SJCRH30 (cell line): Measurements from ENCODE around the gene VSTM4. TPM values are rescaled to one million over a fixed set of nuclear protein-coding genes. Genes with fewer than 3 reads are reported as not detected.

Source experiments
- DNase-seq, 2 experiments: peaks; one replicate each; pipeline ENCODE4 v3.0.0-alpha.2; 2015 to 2020
- H3K27ac ChIP-seq: fragments of 250-450 bp; sonication (Bioruptor Pico); 2 replicates; pipeline ENCODE4 v1.5.1; 2020; ENCODE audit warnings: mild to moderate bottlenecking, moderate library complexity
- H3K27me3 ChIP-seq: fragments of 250-450 bp; sonication (Bioruptor Pico); 2 replicates; pipeline ENCODE4 v1.5.1; 2020; ENCODE audit warnings: mild to moderate bottlenecking, moderate library complexity
- H3K36me3 ChIP-seq: fragments of 250-450 bp; sonication (Bioruptor Pico); 2 replicates; pipeline ENCODE4 v1.5.1; 2020; ENCODE audit warnings: mild to moderate bottlenecking, moderate library complexity
- H3K4me1 ChIP-seq: fragments of 250-450 bp; sonication (Bioruptor Pico); 2 replicates; pipeline ENCODE4 v1.5.1; 2020; ENCODE audit warnings: mild to moderate bottlenecking, moderate library complexity
- H3K4me3 ChIP-seq: fragments of 250-450 bp; sonication (Bioruptor Pico); 2 replicates; pipeline ENCODE4 v1.5.1; 2020; ENCODE audit warnings: mild to moderate bottlenecking, moderate library complexity
- H3K9me3 ChIP-seq: fragments of 250-450 bp; sonication (Bioruptor Pico); replicated peaks from 2 replicates; pipeline ENCODE4 v1.5.1; 2020; ENCODE audit warnings: mild to moderate bottlenecking, moderate library complexity
- total RNA-seq: library from RNA; depleted of rRNA; stranded (reverse); fragments of >200 nt; shearing (Covaris generic); gene quantifications from 2 replicates; pipeline ENCODE4 v1.2.3, GENCODE V29; 2014

The VSTM4 gene
- total RNA-seq, 1 experiment from 2014 or later = 7.2 TPM

DNA sequence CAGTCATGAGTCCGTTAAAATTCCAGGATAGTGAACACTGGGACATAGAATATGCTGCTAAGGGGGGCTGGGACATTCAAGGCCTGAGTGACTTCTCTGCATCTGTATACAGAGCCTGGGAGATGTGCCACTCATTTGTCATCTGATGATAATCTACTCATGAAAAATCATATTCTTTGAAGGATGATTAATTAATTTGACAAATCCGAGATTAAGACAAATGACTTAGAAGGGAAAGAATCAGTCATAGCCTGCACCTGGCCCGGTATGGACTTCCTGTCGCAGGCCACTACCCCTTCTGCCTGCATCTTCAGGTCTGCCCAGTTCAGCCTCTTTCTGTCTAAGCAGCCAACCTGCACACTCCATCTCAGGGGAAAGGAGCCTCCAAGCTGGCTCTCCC is 37.3 kb upstream of the VSTM4 start:
- 0 out of 2 replicates have a peak, but pooled peaks cover under 1% of the 10 kb centered on the region for H3K9me3 ChIP-seq
- no peak for DNase-seq
- H3K27me3 ChIP-seq = no peaks in the 10 kb centered on the region
- H3K4me3 ChIP-seq = no peak overlapping the region
- no peaks in the 10 kb centered on the region for H3K36me3 ChIP-seq
- H3K4me1 ChIP-seq = peaks cover 24% of the 10 kb centered on the region
- H3K27ac ChIP-seq = no peak overlapping the region

DNA sequence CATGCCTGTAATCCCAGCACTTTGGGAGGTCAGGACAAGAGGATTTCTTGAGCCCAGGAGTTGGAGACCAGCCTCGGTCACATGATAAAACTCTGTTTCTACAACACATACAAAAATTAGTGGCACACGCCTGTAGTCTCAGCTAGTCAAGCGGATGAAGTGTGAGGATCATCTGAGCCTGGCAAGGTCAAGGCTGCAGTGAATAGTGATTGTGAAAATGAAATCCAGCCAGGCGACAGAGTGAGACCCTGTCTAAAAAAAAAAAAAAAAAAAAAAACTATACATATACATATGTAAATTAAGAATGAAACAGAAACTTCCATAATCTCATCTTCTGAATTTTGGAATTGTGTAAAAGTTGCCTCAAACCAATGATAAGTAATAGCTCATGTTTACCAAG is 36.7 kb upstream of the VSTM4 start:
- no peak overlapping the region for H3K4me3 ChIP-seq
- 0 out of 2 replicates have a peak, but pooled peaks cover 5% of the 10 kb centered on the region for H3K9me3 ChIP-seq
- no peak for DNase-seq
- H3K4me1 ChIP-seq = peaks cover 24% of the 10 kb centered on the region
- H3K27me3 ChIP-seq = no peaks in the 10 kb centered on the region
- H3K27ac ChIP-seq = no peak overlapping the region
- no peaks in the 10 kb centered on the region for H3K36me3 ChIP-seq

DNA sequence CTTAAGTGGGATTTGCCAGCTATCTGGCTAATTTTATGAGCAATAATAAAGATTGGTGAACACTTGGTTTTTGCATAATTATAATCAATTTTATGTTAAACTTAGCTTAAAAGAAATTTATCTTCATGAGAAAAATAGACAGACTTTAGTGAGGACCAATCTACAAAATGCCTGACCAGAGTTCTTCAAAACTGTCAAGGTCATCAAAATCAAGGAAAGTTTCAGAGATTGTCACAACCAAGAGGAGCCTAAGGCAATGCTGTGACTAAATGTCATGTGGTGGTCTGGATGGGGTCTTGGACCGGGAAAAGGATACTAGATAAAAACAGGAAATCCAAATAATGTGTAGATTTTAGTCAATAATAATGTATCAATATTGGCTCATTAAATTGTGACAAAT is 36.2 kb upstream of the VSTM4 start:
- Histone ChIP-seq H3K9me3 (0 out of 2 replicates have a peak, but pooled peaks cover 5% of the 10 kb centered on the region), H3K27ac (no peak overlapping the region), H3K4me3 (no peak overlapping the region), H3K36me3 (no peaks in the 10 kb centered on the region), H3K27me3 (no peaks in the 10 kb centered on the region), H3K4me1 (peaks cover 24% of the 10 kb centered on the region)
- no peak for DNase-seq

DNA sequence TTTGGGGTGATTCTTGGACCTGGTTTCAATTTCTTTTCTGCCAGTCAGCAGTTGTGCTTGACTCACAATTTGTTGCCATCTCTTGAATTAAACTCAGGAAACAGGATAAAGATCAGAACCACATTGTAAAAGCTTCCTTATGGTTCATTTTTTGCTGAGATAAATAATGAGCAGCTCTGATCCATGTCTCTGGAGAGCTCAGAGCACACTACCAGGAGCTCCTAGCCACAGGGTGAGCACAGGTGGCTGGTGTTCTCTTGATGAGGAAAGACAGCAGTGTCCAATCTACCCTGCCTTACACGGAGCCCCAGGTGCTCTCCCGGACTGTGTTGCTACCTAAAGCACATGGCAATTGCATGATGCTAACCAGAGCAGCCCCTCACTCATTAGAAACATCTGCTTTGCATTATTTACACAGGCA is 35.7 kb upstream of the VSTM4 start:
- no peak overlapping the region for H3K4me3 ChIP-seq
- H3K4me1 ChIP-seq = peaks cover 24% of the 10 kb centered on the region
- no peaks in the 10 kb centered on the region for H3K36me3 ChIP-seq
- H3K9me3 ChIP-seq = 0 out of 2 replicates have a peak, but pooled peaks cover 5% of the 10 kb centered on the region
- DNase-seq = peak in 1 of 2 experiments; percentile 7
- H3K27me3 ChIP-seq = no peaks in the 10 kb centered on the region
- H3K27ac ChIP-seq = no peak overlapping the region

DNA sequence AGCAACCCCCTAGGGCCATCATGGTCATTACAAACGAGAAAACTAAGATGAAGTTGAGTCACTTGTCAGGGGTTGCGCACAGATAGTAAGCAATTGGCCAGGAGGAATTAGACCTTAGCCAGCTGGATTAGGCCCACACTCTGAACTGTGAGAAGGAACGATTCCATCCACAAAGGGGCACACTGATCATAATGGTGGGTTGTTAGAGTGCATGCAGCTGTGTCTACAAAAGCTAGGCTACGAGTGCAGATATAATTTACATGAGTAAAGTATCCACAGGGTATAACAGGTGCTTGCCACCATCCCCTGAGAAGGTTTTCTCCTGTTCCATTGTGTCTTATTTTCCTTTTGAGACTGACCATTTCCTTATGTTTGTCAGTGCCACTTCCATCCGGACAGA is 35.1 kb upstream of the VSTM4 start:
- H3K9me3 ChIP-seq = 0 out of 2 replicates have a peak, but pooled peaks cover 5% of the 10 kb centered on the region
- peak overlapping the region; percentile 79 for H3K27ac ChIP-seq
- H3K4me3 ChIP-seq = no peak overlapping the region
- peak in 1 of 2 experiments; percentile 41 for DNase-seq
- H3K4me1 ChIP-seq = peaks cover 24% of the 10 kb centered on the region
- no peaks in the 10 kb centered on the region for H3K27me3 ChIP-seq
- no peaks in the 10 kb centered on the region for H3K36me3 ChIP-seq

DNA sequence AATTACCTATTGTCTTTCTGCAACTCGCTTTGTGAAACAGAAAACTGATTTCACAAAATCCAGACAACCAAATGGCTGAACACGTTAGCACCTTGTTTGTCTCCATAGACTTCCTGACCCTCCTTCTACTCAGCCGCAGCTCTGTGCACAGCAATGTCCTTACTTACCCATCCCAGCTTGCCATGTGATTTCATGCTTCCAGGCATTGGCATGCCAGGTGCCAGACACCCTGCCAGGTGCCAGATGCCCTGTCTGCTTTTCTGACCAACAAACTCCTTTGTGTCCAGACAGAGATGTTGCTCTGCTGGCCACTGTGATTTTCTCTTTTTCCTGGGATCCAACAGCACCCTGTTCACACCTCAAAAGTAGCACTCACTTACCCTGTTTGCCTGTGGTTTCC is 34.6 kb upstream of the VSTM4 start:
- Histone ChIP-seq H3K9me3 (0 out of 2 replicates have a peak, but pooled peaks cover 5% of the 10 kb centered on the region), H3K27me3 (no peaks in the 10 kb centered on the region), H3K27ac (peak overlapping the region; percentile 79), H3K36me3 (no peaks in the 10 kb centered on the region), H3K4me3 (no peak overlapping the region), H3K4me1 (peaks cover 25% of the 10 kb centered on the region)
- DNase-seq = peak in 1 of 2 experiments; percentile 9

DNA sequence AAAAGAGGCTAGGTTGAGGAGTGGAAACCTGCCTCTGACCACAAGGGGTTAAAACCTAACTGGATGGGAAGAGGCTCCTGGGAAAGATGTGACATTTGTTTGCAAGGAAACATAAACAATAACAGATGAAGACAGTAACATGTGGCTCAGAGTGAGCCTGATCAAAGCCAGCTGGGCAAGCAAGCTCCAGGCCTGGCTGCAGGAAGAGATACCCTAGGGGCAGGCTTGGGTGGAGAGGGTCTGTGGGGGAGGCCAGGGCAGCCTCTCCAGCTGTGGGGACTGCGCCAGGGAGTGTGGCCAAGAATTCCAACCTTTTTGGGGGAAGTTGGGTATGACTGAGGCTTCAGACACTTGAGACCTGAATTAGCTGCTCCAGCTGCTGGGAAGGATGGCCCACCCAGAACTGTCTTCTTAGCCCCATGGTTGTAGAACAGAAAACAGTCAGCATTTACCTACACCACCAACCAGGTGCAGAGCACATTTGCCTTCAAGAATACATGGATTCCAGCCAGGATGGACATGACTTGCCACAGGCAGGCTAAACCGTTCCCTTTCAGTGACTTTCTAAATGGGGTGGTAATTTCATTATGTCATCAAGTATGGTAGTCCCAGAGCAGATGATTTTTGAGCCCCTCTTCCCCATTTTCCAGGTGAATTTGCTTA is 28.9 kb upstream of the VSTM4 start:
- DNase-seq = peak; percentile 77 to 79
- Histone ChIP-seq H3K9me3 (0 out of 2 replicates have a peak, but pooled peaks cover 5% of the 10 kb centered on the region), H3K27ac (no peak overlapping the region), H3K4me1 (peaks cover 38% of the 10 kb centered on the region), H3K4me3 (no peak overlapping the region), H3K27me3 (no peaks in the 10 kb centered on the region), H3K36me3 (no peaks in the 10 kb centered on the region)

DNA sequence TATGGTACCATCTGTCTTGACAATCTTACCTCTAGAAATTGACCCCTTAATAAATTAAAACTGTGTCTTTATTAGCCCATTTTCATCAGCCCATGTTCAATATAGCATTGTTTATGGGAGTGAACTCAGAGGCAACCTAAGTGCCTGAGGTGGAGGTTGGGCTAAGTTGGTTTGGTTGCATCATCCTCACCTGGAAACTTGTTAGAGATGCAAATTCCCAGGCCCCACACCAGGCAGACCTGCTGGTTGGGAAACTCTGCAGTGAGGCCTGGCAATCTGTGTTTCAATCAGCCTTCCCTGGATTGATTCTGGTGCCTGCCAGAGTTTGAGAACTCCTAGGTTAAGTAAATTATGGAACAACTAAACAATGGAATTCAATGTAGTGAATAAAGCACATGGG is 27.9 kb upstream of the VSTM4 start:
- Histone ChIP-seq H3K9me3 (0 out of 2 replicates have a peak, but pooled peaks cover 5% of the 10 kb centered on the region), H3K27me3 (no peaks in the 10 kb centered on the region), H3K27ac (no peak overlapping the region), H3K36me3 (no peaks in the 10 kb centered on the region), H3K4me1 (peaks cover 39% of the 10 kb centered on the region), H3K4me3 (no peak overlapping the region)
- no peak for DNase-seq

DNA sequence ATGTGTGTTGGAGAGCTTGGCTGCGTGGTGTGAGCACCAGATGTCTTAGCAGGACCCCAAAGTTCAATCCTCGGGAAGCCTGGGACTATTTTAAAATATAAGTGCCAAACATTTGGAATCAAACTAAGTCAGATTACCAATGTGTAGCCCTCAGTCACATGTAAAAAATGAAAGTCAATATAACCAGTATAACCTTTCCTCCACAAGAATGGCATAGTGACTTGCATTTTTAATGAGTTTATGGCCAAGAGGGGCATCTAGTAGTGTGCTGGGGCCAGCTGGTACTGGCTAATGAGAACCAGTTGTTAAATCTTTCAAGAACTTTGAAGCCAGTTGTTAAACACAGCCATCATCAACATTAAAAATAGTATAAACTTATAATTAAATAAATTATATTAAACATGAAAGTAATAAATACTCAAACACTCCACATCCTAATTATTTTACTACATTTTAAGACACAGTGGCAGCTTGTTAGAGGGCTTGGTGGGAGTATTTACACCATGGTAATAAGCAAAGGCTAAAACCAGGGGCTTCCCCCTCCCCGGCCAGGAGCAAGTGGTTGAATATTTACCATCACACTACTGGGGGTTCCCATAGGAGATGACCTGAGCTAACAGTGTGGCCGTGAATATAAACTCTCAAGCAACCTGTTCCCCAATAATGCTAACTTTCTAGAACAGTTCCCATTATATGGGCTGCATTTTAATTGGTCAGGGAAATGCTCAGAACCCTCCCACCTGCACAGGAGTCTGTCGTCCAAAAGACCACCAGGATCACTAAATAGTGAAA is 26.4 kb upstream of the VSTM4 start:
- H3K36me3 ChIP-seq = no peaks in the 10 kb centered on the region
- H3K4me1 ChIP-seq = peaks cover 42% of the 10 kb centered on the region
- H3K27ac ChIP-seq = no peak overlapping the region
- H3K9me3 ChIP-seq = no peaks in the 10 kb centered on the region
- DNase-seq = no peak
- no peaks in the 10 kb centered on the region for H3K27me3 ChIP-seq
- no peak overlapping the region for H3K4me3 ChIP-seq

DNA sequence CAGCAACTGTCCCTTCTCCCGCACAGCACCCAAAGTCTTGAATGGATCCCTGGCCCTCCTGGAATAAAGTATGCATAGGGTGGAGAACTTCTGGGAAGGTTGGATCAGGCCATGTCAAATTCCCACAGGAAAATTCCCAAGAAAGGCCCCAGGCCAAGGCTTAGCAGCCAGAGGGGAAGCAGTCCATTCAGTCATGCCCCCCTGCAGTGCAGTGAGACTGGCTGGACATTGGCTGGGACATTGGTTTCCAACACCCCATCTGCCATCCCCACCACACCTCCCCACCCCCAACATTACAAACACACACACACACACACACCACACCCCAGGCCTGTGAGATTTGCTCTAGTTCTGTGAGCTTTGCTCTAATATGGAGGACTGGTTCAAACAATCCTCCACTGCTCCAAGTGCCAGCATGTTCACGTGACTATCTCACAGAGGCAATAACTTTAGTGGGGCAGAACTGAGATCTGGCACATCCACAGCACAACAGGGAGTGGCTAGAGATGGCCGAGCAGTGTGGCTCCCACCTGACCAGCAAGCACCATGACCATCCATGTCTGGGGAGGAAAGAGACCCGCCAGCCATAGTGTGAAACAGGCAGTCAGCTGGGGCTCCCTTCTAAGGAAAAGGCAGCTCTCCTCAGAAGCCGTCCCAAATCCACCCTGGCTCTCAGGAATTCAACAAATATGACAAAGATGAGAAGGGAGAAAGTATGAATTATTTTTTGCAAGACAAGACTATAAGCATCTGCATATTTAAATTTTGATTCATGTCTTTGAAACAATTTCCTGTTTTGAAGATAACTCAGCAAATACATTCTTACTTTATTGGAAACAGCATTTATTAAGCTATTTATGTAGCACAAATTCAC is 25.2 kb upstream of the VSTM4 start:
- Histone ChIP-seq H3K9me3 (no peaks in the 10 kb centered on the region), H3K4me3 (no peak overlapping the region), H3K27ac (no peak overlapping the region), H3K27me3 (no peaks in the 10 kb centered on the region), H3K4me1 (peaks cover 46% of the 10 kb centered on the region), H3K36me3 (no peaks in the 10 kb centered on the region)
- no peak for DNase-seq

DNA sequence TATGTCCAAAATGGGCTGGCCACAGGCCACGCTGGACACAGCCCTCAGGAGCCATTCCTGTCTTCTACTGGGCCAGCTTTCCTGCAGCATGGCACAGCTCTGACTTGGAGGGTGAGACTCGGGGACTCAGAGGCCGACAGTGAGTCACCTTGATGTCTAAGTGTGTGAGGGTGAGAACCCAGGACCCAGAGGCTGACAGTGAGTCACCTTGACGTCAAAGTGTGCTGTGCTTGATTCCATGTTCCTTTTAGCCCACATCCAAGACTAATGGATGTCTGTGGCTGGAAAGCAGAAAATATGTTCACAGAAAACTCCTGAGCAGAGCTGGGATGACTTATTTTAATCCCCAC is 24.5 kb upstream of the VSTM4 start:
- Histone ChIP-seq H3K27ac (peak overlapping the region; percentile 37; the same call in 1 of the 2 replicates), H3K4me3 (no peak overlapping the region), H3K4me1 (peaks cover 45% of the 10 kb centered on the region), H3K9me3 (no peaks in the 10 kb centered on the region), H3K36me3 (no peaks in the 10 kb centered on the region), H3K27me3 (no peaks in the 10 kb centered on the region)
- no peak for DNase-seq

DNA sequence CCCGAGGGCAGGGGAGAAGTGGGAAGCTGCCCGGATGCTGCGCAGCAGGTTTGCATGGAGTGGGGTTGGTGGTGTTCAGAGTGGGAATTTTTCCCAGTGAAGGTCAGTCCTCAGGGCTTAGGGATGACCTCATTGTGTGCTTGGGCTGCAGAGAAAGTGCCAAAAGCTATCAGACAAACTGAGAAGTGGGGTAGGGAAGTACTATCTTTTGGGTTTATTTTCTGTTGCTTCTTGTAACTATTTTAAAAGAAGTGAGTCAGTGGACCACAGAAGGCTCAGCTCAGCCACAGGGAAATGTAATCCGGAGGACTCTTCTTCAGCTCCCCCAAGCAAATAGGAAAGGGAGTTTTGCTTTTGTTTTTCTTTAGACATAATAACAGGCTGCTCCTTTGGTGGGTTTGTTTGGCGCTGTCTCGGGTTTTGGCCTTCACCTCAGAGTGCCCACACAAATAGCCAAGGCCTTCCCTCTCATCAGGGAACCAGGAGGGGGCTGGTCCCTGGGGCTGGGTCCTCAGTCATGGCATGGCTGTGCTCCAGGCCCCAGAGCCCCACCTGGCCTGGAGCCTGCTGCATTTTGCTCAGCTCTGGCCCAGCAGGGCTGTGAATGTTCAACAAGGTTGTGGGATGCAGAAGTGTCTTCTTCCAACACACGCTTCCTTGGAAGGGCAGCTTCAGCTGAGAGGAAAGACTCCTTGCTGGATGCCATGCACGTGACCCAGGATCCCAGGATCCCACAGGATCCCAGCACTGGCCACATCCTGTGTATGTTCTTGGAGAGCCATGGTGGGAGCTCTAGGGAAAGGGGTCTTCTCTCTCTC is 23.9 kb upstream of the VSTM4 start:
- Histone ChIP-seq H3K27ac (peak overlapping the region; percentile 37), H3K27me3 (no peaks in the 10 kb centered on the region), H3K4me3 (no peak overlapping the region), H3K36me3 (no peaks in the 10 kb centered on the region), H3K4me1 (peaks cover 39% of the 10 kb centered on the region), H3K9me3 (no peaks in the 10 kb centered on the region)
- DNase-seq = peak in 1 of 2 experiments; percentile 33

DNA sequence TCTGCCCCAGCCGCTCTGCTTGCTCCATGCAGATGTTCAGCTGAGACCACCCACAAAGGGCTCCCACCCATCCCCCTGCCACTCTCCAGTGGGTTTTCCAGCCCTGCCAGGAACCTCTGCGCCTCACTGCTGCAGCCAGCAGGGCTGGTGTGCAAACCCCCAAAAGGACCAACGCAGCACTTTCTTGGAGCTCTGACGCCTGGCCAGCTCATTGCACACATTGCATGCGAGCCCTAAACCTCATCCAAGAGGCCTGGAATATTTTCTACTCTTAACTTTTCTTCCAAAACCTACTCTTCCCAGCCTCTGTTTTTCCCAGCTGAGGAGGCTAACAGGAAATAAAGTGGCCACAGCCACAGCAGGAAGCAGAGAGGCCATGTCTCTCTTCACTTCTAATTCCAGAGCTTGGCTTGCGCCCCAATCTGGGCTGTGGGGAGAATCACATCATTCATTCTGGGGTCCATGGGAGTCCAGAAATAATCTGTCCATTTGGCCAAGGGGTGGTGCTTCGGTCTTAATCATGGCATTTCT is 23.1 kb upstream of the VSTM4 start:
- Histone ChIP-seq H3K4me1 (peaks cover 31% of the 10 kb centered on the region), H3K36me3 (no peaks in the 10 kb centered on the region), H3K27me3 (no peaks in the 10 kb centered on the region), H3K9me3 (no peaks in the 10 kb centered on the region), H3K4me3 (no peak overlapping the region), H3K27ac (peak overlapping the region; percentile 37)
- DNase-seq = peak; percentile 56 to 60

DNA sequence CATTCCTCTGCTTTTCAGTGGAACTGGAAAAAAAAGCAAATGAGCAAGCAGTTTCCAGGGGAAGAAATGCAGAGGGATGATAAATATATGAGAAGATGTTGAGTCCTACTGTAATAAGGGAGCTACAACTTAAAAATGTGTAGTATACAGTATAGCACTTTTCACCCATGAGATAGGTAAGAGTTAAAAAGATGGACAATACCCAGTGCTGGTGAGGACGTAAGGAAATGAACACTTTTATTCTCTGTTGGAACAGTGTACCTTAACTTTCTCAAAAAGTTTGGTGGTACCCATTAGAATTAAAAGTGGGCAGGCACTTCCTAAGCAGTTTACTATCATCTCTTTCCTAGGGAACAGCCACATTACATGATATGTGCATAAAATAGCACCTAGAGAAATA is 21.2 kb upstream of the VSTM4 start:
- Histone ChIP-seq H3K36me3 (no peaks in the 10 kb centered on the region), H3K27ac (no peak overlapping the region), H3K9me3 (no peaks in the 10 kb centered on the region), H3K27me3 (no peaks in the 10 kb centered on the region), H3K4me1 (peaks cover 31% of the 10 kb centered on the region), H3K4me3 (no peak overlapping the region)
- DNase-seq = no peak
